Brain microvascular endothelial cell (primary cell): ENCODE measurements around the gene TTLL1.

Experiments
- DNase-seq: peaks from one replicate; pipeline ENCODE4 v3.0.0-alpha.2; 2020
- H3K27ac ChIP-seq: fragments of 250-450 bp; sonication (Bioruptor Pico); 2 replicates; pipeline ENCODE4 v1.5.1; 2020; ENCODE audit warnings: mild to moderate bottlenecking, moderate library complexity
- H3K27me3 ChIP-seq: fragments of 250-450 bp; sonication (Bioruptor Pico); replicated peaks from 2 replicates; pipeline ENCODE4 v1.5.1; 2020; ENCODE audit warnings: mild to moderate bottlenecking
- H3K36me3 ChIP-seq: fragments of 250-450 bp; sonication (Bioruptor Pico); replicated peaks from 2 replicates; pipeline ENCODE4 v1.5.1; 2020; ENCODE audit warnings: mild to moderate bottlenecking
- H3K4me3 ChIP-seq: 2 replicates; pipeline ENCODE4 v1.5.1; 2011; ENCODE audit warnings: low read depth, mild to moderate bottlenecking, control low read depth, low read length, moderate library complexity
- CTCF ChIP-seq: IDR thresholded peaks from 2 replicates; pipeline ENCODE4 v1.5.1; 2011; ENCODE audit warnings: low read depth, mild to moderate bottlenecking, moderate library complexity, low read length, control low read depth, inconsistent platforms; ENCODE audit errors: missing control alignments
- in situ Hi-C: cut with HindIII; loops from 2 replicates; pipeline ENCODE4 v1.10.0; 2017; ENCODE audit warnings: low sequenced_read_pairs, low pct_ligation_motif_present

Gene TTLL1

GRCh38 chr22:42993651-42994275, 95.4 kb downstream of the TTLL1 start:
- peak overlapping the region; percentile 86 for H3K27ac ChIP-seq

GRCh38 chr22:42992886-42993479, 96.2 kb downstream of the TTLL1 start:
- Histone ChIP-seq H3K27me3 (no peaks in the 10 kb centered on the region), H3K4me3 (no peak overlapping the region), H3K36me3 (no peaks in the 10 kb centered on the region), H3K27ac (no peak overlapping the region)
- TF ChIP-seq CTCF = no peak
- in situ Hi-C loops = no loop called here
- no peak for DNase-seq

More at GRCh38 chr22:42993651-42994275, 95.4 kb downstream of the TTLL1 start:
- DNase-seq = no peak
- TF ChIP-seq CTCF = no peak
- no peak overlapping the region for H3K4me3 ChIP-seq
- no peaks in the 10 kb centered on the region for H3K27me3 ChIP-seq
- no peaks in the 10 kb centered on the region for H3K36me3 ChIP-seq
- in situ Hi-C loops = no loop called here

- in situ Hi-C loops = no loop called here
- H3K27ac ChIP-seq = peak overlapping the region; percentile 94
Observed at GRCh38 chr22:42992092-42992491, 97.1 kb downstream of the TTLL1 start.

GRCh38 chr22:42991010-42991651, 98.1 kb downstream of the TTLL1 start:
- peak overlapping the region; percentile 94 for H3K27ac ChIP-seq
- DNase-seq = peak; percentile 81
- in situ Hi-C loops = no loop called here

More at GRCh38 chr22:42992092-42992491, 97.1 kb downstream of the TTLL1 start:
- Histone ChIP-seq H3K4me3 (no peak overlapping the region), H3K36me3 (no peaks in the 10 kb centered on the region), H3K27me3 (no peaks in the 10 kb centered on the region)
- no peak for DNase-seq
- no peak for TF ChIP-seq CTCF

GRCh38 chr22:42990131-42990838, 98.9 kb downstream of the TTLL1 start:
- Histone ChIP-seq H3K27ac (peak overlapping the region; percentile 94), H3K36me3 (no peaks in the 10 kb centered on the region), H3K4me3 (no peak overlapping the region), H3K27me3 (no peaks in the 10 kb centered on the region)
- in situ Hi-C loops = no loop called here
- TF ChIP-seq CTCF = peak; percentile 72
- peak; percentile 79 for DNase-seq

More at GRCh38 chr22:42991010-42991651, 98.1 kb downstream of the TTLL1 start:
- Histone ChIP-seq H3K27me3 (no peaks in the 10 kb centered on the region), H3K36me3 (no peaks in the 10 kb centered on the region), H3K4me3 (no peak overlapping the region)
- no peak for TF ChIP-seq CTCF
